Ascending aorta (tissue), 2 donors: ENCODE data around the gene GNG11. TPM values are rescaled to one million over a fixed set of nuclear protein-coding genes. Genes with fewer than 3 reads are reported as not detected.
"Not testable (repeated sequence)": the region's sequence is repeated elsewhere in the genome, so short reads cannot be mapped to it uniquely, and the experiment has no call there.

Experiments used
- DNase-seq, 2 donors: peaks; one replicate each; pipeline ENCODE4 v3.0.0-alpha.2; 2019; ENCODE audit warnings: low spot score in 2 of 2
- H3K27ac ChIP-seq, 2 donors: fragments of 200-600 bp; sonication (generic); one replicate each; pipeline ENCODE4 v1.5.1; 2016 to 2017; ENCODE audit warnings: mild to moderate bottlenecking in 1 of 2
- H3K27me3 ChIP-seq: fragments of 200-600 bp; sonication (generic); one replicate; pipeline ENCODE4 v1.5.1; 2017
- H3K36me3 ChIP-seq, 2 donors: fragments of 200-600 bp; sonication (generic); one replicate each; pipeline ENCODE4 v1.5.1; 2016
- H3K4me1 ChIP-seq, 2 donors: fragments of 200-600 bp; sonication (generic); one replicate each; pipeline ENCODE4 v1.5.1; 2016 to 2017; ENCODE audit warnings: mild to moderate bottlenecking in 1 of 2
- H3K4me3 ChIP-seq, 2 donors: fragments of 200-600 bp; sonication (generic); one replicate each; pipeline ENCODE4 v1.5.1; 2016 to 2017; ENCODE audit warnings: mild to moderate bottlenecking in 1 of 2
- H3K9me3 ChIP-seq, 2 donors: fragments of 200-600 bp; sonication (generic); one replicate each; pipeline ENCODE4 v1.5.1; 2016
- CTCF ChIP-seq, 3 experiments: fragments of 200-600 bp in 2 of 3; fragments of 450-650 bp in 1 of 3; sonication (generic) in 2 of 3; IDR thresholded peaks; one replicate each; pipeline ENCODE4 v1.5.1; 2016 to 2019; ENCODE audit warnings: antibody characterized with exemption in 3 of 3, mild to moderate bottlenecking in 1 of 3, moderate library complexity in 1 of 3
- intact Hi-C: fragments of 100-400 bp; cut with DNase I; formaldehyde crosslinking; loops from one replicate; pipeline ENCODE4 v1.15.1; 2023
- total RNA-seq: library from RNA; depleted of rRNA; stranded (reverse); fragments of >200 nt; gene quantifications from one replicate; pipeline ENCODE4 v1.1.0, GENCODE V29; 2016

Gene GNG11
- total RNA-seq, 1 donor from 2014 or later, result 28.4 TPM

- no peak overlapping the region for H3K4me3 ChIP-seq
- no peak overlapping the region for H3K27ac ChIP-seq
- peak; percentile 13 to 67 (median 42) for TF ChIP-seq CTCF (IDR thresholded peaks at IDR 0.05)
- no peaks in the 10 kb centered on the region for H3K9me3 ChIP-seq
- H3K4me1 ChIP-seq, result no peaks in the 10 kb centered on the region
- no peaks in the 10 kb centered on the region for H3K36me3 ChIP-seq
- H3K27me3 ChIP-seq, result no peaks in the 10 kb centered on the region
- intact Hi-C loops, result loop anchor here (5.0 kb wide), 1 partner anchor 184 kb away; no protein-coding TSS in a partner anchor
- DNase-seq, result no peak
Observed at GRCh38 chr7:93902777-93903423, 18.6 kb upstream of the GNG11 start.

DNA sequence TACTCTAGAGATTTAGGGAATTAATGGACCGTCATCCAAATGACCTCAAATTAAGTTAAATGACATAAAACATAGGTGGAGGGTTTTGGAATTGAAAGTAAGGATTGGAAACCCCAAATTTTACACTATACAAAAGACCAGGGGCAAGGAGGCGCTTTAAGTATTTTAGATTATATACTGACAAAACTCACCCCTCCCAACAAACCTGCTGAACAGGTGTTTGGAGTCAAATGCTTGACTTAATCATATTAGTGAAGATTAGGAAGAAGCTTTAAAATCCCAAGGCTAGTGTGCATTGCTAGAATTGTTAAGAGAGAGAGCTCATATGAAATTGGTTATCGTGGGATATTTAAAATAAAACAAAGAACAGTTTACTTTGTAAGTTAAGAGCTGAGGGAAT is 15.3 kb upstream of the GNG11 start, which contains the start of gene GNGT1:
Gene GNGT1 (plus strand): TSS at position 301 of the 400 bp plus-strand sequence. CDS start 180 bp downstream, outside the sequence.
- Histone ChIP-seq H3K9me3 (no peaks in the 10 kb centered on the region), H3K36me3 (no peaks in the 10 kb centered on the region), H3K4me3 (no peak within 1 kb of the TSS), H3K27me3 (no peaks in the 10 kb centered on the region), H3K4me1 (peaks cover 0 to 3% of the 10 kb centered on the region in 2 donors), H3K27ac (no peak within 1 kb of the TSS)
- DNase-seq, result no peak
- intact Hi-C loops, result no loop called here
- no peak for TF ChIP-seq CTCF (IDR thresholded peaks at IDR 0.05)

DNA sequence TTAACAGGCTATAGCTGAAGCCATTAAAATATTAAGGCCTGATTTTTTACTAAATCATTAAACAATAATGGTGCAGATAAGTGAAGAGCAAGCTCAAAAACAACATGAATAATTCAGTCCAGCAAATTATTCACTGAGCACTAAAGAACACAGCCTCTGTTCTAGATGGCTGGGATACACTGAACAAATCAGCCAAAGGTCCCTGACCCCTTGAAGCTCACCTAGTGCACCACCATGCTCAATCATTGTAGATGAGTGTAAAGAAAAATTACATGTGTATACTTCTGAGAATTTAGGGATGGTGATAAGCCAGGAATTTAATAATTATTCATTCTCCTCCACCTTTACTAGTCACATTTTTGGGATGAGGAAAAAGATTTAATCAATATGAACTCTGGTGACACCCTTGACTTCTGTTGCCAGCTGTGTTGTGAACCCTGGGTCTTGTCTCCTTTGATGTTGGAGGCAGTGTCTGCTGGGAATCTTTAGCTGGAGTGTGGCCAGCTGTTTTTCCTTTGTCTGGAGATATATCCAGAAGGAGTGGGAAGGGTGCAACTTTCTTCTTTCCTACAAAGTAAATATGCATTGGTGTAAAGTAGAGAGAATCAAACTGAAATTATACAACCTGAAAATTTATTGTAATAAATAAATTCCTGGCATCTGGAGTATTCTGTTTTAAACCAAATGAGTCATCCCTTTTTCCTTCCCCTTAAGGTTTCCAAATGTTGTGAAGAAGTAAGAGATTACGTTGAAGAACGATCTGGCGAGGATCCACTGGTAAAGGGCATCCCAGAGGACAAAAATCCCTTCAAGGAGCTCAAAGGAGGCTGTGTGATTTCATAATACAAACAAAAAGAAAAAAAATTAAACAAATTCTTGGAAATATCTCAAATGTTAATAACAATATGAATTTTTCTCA is 11.2 kb upstream of the GNG11 start:
- intact Hi-C loops, result no loop called here
- no peaks in the 10 kb centered on the region for H3K36me3 ChIP-seq
- DNase-seq, result peak in 1 of 2 donors; percentile 65
- no peaks in the 10 kb centered on the region for H3K9me3 ChIP-seq
- no peak overlapping the region for H3K4me3 ChIP-seq
- peaks cover 0 to 3% of the 10 kb centered on the region in 2 donors for H3K4me1 ChIP-seq
- no peaks in the 10 kb centered on the region for H3K27me3 ChIP-seq
- no peak for TF ChIP-seq CTCF (IDR thresholded peaks at IDR 0.05)
- peak overlapping the region in 1 of 2 donors; percentile 11 for H3K27ac ChIP-seq

DNA sequence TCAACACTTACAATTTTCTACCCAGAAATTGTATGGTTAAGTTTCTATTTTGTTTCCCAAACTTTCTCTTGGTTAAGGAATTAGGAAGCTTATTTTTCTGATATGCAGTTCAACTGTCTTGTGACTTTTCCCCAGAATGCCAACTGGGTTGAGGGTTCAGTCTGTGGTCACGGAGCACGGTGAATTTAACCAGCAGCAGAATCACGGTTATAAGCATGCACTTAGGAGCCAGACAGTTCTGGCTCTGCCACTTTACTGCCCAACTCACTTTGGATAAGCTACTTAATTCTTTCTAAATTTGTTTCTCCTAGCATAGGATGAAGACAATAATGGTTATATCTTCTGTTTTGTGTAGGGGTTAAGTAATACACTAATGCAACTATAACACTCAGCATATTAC is 10.3 kb upstream of the GNG11 start:
- H3K36me3 ChIP-seq, H3K27me3 ChIP-seq, H3K4me3 ChIP-seq, intact Hi-C loops, H3K27ac ChIP-seq, H3K4me1 ChIP-seq, H3K9me3 ChIP-seq, DNase-seq: not testable (repeated sequence)

DNA sequence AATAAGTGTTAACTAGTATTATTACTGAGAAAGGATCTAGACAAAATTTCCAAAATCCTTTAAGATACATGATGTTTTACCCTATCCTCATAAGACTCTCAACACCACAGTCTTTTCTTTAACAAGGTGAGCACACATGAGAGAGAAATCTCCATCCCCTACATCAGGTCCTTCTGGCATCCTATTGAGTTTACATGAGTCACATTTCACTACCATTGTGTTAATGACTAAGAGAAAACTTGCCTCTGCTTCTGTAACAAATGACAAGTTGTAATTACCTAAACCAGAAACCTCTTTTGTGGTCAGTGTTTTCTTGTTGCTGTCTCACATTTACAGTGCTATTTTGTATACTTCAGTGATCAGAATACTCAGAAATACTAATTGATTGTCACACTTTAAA is 9.9 kb upstream of the GNG11 start:
- H3K36me3 ChIP-seq, H3K4me1 ChIP-seq, intact Hi-C loops, H3K9me3 ChIP-seq, H3K27me3 ChIP-seq, DNase-seq, H3K27ac ChIP-seq, H3K4me3 ChIP-seq: not testable (repeated sequence)

GRCh38 chr7:93913197-93913596 is 8.3 kb upstream of the GNG11 start:
- H3K9me3 ChIP-seq, result no peaks in the 10 kb centered on the region
- no peaks in the 10 kb centered on the region for H3K36me3 ChIP-seq
- H3K4me3 ChIP-seq, result no peak overlapping the region
- no peak for TF ChIP-seq CTCF (IDR thresholded peaks at IDR 0.05)
- no peak overlapping the region for H3K27ac ChIP-seq
- no peaks in the 10 kb centered on the region for H3K27me3 ChIP-seq
- DNase-seq, result no peak
- intact Hi-C loops, result no loop called here
- peaks cover 0 to 3% of the 10 kb centered on the region in 2 donors for H3K4me1 ChIP-seq
